DMS53 treated with DMSO at 0.1 percent for 48 hours (cell line): ENCODE results near the gene BCL2L2.

Experiments
- DNase-seq: peaks from one replicate; lab custom pipeline; 2025; ENCODE audit not compliant: unreplicated experiment; lab: John Stamatoyannopoulos, UW

BCL2L2 gene

GRCh38 chr14:23299211-23299957 lies 7.2 kb upstream of the BCL2L2 start:
- no peak for DNase-seq

GRCh38 chr14:23299986-23300686 lies 6.5 kb upstream of the BCL2L2 start:
- DNase-seq = no peak

GRCh38 chr14:23300687-23301223 lies 5.9 kb upstream of the BCL2L2 start:
- no peak for DNase-seq

- DNase-seq = peak; percentile 97
Measured at GRCh38 chr14:23301288-23301968, 5.2 kb upstream of the BCL2L2 start.

- no peak for DNase-seq
Measured at GRCh38 chr14:23301969-23302289, 4.7 kb upstream of the BCL2L2 start.

GRCh38 chr14:23302290-23303225 lies 4.1 kb upstream of the BCL2L2 start, which contains the start of gene PPP1R3E:
Gene PPP1R3E, minus strand, starts transcription at chr14:23302859. Its CDS starts 283 bp downstream, at chr14:23302576.
- peak; percentile 46 for DNase-seq

- DNase-seq = no peak
Measured at GRCh38 chr14:23307146-23307530, 505 bp downstream of the BCL2L2 start.

- DNase-seq = no peak
Measured at GRCh38 chr14:23307687-23308644, 1.3 kb downstream of the BCL2L2 start.

GRCh38 chr14:23308721-23309445 lies 2.2 kb downstream of the BCL2L2 start:
- no peak for DNase-seq

GRCh38 chr14:23310546-23310945 lies 3.9 kb downstream of the BCL2L2 start:
- no peak for DNase-seq

GRCh38 chr14:23316300-23316699 lies 9.7 kb downstream of the BCL2L2 start:
- DNase-seq = no peak

GRCh38 chr14:23319746-23320583 lies 13.3 kb downstream of the BCL2L2 start:
- DNase-seq = no peak

GRCh38 chr14:23320584-23321571 lies 14.2 kb downstream of the BCL2L2 start, which contains the start of gene PABPN1:
Gene PABPN1, plus strand, starts transcription at chr14:23321457. Its CDS starts 13 bp downstream, at chr14:23321470.
- DNase-seq = peak; percentile 97

- DNase-seq = no peak
Measured at GRCh38 chr14:23321572-23322547, 15.2 kb downstream of the BCL2L2 start.
